Suppressor macrophage (primary cell): ENCODE data around the gene HGFAC.
"Not testable (repeated sequence)": the region's sequence is repeated elsewhere in the genome, so short reads cannot be mapped to it uniquely, and the experiment has no call there.

ENCODE experiments used
- DNase-seq, 4 experiments: peaks; one replicate each; pipeline ENCODE4 v3.0.0-alpha.2; 2020 to 2022

Gene HGFAC

DNA sequence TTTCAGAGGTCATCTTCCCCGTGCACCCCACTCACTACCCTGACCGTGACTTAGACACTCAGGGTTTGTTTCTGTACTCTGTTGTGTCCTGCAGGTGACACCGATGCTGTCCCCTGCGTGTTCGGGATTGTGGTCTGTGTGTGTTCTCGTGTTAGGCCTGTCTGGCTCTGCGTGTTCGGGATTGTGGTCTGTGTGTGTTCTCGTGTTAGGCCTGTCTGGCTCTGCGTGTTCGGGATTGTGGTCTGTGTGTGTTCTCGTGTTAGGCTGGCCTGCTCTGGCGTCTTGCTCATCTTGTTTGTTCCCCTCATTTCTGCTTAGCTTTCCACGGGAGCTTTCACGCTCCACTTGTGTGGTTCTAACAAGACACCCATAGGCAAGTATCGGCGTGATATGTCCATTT is 30.6 kb upstream of the HGFAC start:
- not testable (repeated sequence) for DNase-seq

- DNase-seq, result no peak
Measured at GRCh38 chr4:3411676-3412075, 30.1 kb upstream of the HGFAC start.

DNA sequence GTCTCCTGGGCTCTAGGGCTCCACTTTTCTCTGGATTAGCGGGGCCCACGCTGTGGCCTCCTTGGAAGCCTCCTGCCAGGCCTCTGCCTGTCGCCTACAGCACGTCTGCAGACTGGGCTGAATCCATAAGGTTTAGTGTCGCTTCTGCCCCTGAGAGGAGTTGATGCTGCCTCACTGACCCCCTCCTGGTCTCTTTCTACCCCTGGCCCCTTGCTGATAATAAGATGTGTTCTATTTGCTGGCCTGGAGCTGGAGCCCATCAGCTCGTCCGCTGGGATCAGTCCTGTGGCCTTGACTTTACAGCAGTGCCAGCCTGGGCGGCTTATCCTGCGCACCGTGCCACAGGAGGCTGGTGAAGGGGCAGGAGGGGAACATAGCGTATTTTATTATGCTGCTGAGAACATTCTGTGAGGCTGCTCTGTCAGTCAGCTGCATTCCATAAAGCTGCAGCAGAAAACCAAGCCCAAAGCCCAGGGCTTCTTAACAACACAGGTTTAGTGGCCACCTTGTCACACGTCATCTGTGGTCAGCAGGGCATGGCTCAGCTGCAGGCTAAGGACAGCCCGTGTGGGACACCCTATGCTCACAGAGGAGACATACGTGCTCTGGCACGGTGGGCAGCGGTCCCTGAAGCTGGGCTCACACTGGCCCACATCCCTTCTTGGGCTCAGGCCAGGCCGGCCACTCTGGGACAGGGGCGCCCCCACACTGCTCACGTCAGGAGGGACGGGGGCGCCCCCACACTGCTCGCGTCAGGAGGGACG is 29.3 kb upstream of the HGFAC start:
- DNase-seq, result no peak

DNA sequence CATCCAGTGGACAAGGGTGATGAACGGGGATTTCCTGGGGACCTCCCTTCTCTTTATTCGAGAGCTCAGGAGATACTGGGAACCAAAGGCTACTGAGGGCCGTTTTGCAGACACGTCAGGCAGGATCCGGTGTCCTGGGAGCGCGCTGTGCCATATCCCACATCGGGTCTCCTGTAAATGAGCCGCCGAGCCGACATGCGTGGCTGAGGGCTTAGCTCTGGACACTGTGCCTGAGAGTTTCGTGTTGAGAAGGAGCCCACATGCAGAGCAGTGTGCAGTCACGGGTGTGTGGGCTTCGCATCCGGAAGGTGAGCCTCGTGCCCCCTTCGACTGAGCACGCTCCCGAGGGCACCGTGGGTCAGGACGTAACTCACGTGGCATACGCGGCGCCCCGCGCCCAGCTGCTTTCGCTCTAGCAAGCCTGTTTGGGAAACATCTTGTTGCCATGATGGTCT is 28.5 kb upstream of the HGFAC start:
- DNase-seq, result no peak

- DNase-seq, result no peak
Measured at GRCh38 chr4:3413675-3414420, 27.9 kb upstream of the HGFAC start.

DNA sequence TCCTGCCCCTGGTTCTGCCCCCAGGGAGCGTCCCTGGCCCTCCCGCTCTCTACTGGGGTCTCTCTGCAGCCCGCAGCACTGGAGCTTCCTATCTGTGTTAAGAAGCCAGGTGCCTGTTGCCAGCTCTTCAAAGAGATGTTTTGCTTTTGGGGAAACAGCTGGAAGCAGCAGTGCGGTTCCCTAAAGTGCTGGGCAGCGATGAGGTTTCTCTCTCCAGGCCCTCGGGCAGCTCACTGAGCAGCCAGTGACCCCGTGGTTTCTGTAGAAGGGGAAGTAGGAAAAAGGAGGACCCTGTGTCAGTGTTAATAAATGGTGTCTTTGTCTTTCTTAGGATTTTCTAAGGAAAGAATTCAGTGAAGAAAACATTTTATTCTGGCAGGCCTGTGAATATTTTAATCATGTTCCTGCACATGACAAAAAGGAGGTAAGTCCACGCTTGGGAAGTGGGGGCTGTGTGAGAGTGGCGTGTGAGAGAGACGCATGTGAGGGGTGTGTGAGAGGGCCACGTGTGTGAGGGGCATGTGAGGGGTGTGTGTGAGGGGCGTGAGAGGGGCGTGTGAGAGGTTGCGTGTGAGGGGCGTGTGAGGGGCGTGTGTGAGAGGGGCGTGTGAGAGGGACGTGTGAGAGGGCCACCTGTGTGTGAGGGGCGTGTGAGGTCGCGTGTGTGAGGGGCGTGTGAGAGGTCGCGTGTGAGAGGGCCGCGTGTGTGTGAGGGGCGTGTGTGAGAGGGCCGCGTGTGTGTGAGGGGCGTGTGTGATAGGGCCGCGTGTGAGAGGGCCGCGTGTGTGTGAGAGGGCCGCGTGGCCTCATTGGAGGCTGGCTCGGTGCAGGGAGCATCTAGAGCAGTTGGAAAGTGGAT is 27.1 kb upstream of the HGFAC start:
- peak; percentile 79 to 89 (median 86) for DNase-seq

- no peak for DNase-seq
Measured at GRCh38 chr4:3415471-3416141, 26.2 kb upstream of the HGFAC start.

GRCh38 chr4:3416270-3416669 is 25.5 kb upstream of the HGFAC start:
- DNase-seq, result no peak

- no peak for DNase-seq
Measured at GRCh38 chr4:3416821-3417221, 24.9 kb upstream of the HGFAC start.

GRCh38 chr4:3417448-3417847 is 24.3 kb upstream of the HGFAC start:
- no peak for DNase-seq

GRCh38 chr4:3418029-3418762 is 23.6 kb upstream of the HGFAC start:
- peak in 2 of 4 experiments; percentile 15 to 24 for DNase-seq

GRCh38 chr4:3419836-3420605 is 21.7 kb upstream of the HGFAC start:
- DNase-seq, result no peak

- DNase-seq, result no peak
Measured at GRCh38 chr4:3420606-3420955, 21.2 kb upstream of the HGFAC start.

- no peak for DNase-seq
Measured at GRCh38 chr4:3420956-3421355, 20.8 kb upstream of the HGFAC start.

- no peak for DNase-seq
Measured at GRCh38 chr4:3421470-3421869, 20.3 kb upstream of the HGFAC start.

GRCh38 chr4:3422241-3422801 is 19.4 kb upstream of the HGFAC start:
- no peak for DNase-seq

- no peak for DNase-seq
Measured at GRCh38 chr4:3422808-3423297, 18.9 kb upstream of the HGFAC start.

DNA sequence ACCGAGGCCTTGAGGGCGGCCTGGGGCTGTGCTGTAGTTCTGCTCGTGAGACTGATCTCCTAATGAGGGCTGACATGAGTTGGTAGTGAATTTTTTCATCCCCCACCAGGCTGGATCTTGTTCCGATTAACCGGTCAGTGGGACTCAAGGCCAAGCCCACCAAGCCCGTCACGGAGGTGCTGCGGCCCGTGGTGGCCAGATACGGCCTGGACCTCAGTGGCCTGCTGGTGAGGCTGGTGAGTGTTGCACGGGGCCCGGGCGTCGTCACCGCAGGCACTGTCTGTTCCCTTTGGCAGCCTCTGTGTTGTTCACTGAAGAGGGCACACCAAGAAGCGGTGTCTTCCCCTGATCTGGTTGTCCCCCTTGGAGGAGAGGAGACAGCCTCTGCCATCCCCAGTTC is 18.4 kb upstream of the HGFAC start:
- DNase-seq, result no peak

GRCh38 chr4:3423952-3424351 is 17.8 kb upstream of the HGFAC start:
- DNase-seq, result no peak

DNA sequence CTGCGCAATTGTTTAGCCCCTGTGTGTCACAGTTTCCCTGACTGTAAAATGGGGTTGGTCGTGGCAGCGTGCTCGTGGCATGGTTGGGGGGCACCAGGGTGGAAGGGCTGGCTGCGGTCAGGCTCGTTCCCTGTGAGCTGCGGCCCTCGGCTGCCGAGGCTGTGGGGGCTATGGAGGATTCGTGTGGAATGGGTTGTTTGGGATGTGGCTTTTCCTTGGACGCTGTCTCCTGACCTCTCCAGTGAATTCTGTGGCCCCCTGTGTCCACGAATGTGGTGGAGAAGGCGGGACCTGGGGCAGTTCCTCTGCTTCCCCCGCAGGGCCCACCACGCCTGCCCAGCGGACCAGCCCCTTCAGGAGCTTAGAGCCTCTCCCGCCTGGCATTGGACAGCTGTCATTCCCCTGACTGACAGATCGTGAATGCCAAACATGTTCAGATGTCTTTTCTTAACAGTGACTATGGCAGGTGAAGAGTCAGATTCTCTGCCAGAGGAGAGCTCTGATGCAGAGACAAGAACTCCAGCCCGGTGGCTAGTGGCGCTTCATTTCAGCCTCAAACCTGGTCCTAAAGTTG is 17.2 kb upstream of the HGFAC start:
- DNase-seq, result no peak
